ENCODE results near the gene MAGED2.
"Not testable (repeated sequence)": the region's sequence is repeated elsewhere in the genome, so short reads cannot be mapped to it uniquely, and the experiment has no call there.

Gene MAGED2, protein sequence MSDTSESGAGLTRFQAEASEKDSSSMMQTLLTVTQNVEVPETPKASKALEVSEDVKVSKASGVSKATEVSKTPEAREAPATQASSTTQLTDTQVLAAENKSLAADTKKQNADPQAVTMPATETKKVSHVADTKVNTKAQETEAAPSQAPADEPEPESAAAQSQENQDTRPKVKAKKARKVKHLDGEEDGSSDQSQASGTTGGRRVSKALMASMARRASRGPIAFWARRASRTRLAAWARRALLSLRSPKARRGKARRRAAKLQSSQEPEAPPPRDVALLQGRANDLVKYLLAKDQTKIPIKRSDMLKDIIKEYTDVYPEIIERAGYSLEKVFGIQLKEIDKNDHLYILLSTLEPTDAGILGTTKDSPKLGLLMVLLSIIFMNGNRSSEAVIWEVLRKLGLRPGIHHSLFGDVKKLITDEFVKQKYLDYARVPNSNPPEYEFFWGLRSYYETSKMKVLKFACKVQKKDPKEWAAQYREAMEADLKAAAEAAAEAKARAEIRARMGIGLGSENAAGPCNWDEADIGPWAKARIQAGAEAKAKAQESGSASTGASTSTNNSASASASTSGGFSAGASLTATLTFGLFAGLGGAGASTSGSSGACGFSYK

DNA sequence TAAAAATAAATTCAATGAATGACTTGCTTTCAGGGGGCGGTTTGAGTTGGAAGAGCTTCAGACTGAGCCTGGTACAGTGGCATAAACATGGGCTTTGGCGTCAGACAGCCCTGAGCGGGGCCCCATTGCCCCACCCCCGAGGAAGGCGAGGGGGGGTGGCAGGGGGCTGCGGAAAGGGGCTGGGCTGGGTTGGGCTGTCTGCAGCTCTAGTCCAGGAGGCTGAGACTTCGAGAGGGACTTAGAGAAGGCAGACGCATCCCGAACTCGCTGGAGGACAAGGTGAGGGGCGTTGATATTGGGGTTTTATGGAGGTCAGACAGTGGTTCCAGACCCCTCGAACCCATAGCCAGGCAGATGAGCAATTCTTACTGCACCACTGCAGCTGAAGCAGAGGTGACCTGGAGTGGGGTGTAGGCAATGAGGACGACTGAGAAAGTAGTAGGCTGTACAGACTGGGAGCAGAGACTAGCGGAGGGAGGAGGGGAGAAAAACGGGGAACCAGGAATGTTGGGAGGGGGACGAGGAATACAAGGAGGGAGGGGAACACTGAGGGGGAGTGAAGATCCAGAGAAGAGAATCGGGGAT, at the start of gene MAGED2:
Gene MAGED2, plus strand, starts transcription at position 222 of the 585 bp plus-strand sequence. CDS start 1,587 bp downstream, outside the sequence.
- no peak for DNase-seq (ENCODE audit: low read depth in 2 of 2)

DNA sequence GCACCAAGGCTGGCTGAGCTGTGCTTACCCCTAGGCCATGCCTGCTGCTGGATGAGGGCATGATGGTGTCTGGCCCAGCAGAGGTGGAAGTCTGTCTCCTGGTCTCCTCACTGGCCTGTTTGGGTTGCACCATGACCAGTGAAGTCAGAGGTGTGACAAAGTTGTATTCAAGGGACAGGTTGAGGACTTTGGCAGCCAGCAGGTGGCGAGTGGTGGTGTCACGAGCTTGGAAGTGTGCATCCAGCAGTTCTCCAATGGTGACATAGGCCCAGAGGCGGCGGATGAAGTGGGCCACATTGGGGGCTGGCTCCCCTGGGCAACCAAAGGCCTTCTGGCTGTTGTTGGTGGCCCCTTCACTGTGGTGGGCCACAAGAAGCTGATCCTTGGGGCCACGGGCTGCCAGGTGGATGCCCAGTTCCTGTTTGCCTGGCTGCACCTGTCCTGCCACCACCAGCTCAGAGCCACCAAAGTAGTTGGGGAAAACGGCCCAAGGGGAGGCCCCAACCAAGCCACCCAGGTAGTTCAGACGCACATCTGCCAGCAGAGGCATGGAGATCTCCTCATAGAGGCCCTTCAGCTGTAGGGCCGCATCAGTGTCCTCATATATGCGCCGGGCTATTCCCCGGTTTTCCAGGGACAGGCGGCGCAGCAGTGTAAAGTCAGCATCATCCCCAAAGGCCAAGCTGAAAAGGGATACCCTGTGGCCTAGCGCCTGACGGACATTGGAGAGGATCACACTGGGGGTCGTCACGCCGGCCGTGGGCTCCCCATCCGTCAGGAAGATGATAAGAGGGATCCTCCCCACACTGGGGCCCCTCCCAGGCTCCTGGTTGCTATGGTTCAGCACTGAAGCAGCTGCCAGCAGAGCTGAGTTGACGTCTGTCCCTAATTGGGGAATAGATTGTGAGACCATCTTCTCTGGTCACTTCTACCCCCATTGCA, 49.2 kb upstream of the MAGED2 start:
- no peak for DNase-seq (ENCODE audit: low read depth in 2 of 2)

DNA sequence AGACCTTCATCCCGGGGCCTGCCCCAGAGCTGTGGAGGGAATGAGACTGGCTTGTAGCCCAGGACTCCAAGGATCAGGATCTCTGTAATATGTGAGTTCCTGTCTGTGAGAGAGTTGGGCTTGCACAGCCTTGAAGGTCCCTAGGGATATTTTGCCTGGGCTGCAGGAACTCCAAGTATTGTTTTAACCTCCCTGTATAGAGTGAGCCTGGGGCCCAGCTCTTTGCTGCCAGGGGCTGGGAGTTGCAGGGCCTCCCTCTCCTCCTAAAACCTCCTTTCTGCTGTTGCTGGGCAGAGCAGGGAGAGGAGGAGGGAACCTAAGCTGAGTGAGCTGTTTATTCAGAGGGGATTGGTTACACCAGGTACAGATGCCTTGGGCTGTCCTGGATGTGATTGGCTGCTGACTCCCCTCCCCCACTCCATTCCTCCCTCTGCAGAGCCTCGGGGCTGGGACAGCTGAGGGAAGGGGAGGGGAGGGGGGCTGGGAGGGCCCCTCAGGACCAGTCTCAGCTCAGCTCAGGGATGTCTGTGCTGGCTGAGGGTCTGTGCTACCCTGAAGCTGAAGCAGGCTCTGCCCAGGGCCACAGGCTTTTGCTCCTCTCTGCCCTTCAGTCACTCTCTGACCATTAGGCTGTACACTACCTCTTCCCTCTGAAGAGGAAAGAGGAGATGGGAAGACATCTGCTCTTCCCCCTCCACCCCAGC, 33.0 kb upstream of the MAGED2 start:
- not testable (repeated sequence) for DNase-seq (ENCODE audit: low read depth in 2 of 2)

DNA sequence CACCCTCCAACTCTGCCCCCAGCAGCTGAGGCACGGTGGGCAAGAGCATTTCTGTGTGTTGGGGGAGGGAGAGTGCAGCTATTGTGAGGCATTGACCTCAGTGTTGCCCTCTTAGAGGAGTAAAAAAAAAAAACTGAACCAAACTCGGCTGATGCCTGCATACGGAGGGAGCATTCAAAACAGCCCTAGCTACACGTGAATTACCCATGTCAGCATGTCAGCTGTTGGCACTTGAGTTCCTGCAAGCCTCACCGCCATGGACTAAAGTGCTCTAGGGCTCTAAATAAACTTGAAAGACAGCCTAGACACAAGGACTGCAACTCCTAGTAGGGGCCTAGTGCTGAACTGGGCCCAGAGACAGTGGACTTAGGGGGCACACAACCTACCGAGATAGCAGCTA, 31.5 kb upstream of the MAGED2 start:
- no peak for DNase-seq (ENCODE audit: low read depth in 2 of 2)

DNA sequence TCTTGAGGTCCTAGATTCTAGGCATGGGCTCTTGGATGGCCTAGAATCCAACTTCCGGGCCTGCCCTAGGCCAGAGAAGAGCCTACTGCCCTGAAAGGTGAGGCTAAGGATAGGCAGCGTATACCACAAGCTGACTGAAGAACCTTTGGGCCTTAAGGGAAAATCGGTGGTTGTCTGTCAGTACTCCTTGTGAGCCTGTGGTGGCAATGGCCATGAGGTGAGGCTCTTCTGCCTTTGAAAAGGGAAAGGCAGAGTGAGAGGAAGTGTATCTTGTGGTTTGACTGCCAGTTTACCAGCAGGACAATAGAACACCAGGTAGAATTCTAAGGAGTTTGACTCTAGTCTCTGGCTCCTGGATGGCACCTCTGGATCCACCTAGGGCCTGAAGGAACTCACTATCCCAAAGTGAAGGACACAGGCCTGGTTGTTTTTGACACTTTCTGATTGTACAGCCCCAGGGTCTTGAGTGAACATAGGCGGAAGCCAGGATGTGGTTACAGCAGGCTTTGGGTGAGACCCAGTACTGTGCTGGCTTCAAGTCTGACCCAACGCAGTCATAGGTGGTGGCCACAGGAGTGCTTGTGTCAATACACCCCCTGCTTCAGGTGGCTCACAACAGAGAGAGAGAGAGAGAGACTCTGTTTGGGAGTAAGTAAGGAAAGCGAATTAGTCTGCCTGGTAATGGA, 30.4 kb upstream of the MAGED2 start:
- no peak for DNase-seq (ENCODE audit: low read depth in 2 of 2)

DNA sequence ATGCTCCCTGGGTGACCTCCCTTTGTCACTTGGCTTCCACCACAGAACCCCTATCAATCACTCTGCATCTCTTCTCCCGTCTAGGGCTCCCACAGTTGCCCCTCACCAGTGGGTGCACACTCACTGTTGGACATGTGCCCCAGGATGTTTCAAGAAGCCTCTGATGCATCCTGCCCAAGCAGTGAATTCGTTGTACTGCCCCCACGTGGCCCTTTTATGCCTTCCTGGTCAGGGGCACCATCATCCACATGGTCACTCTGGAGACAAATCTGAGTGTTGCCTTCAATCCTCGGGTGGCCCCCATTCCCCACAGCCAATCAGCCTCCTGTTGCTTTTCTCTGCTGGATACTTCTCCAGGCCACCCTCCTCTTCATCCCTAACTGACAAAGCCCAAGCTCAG, 21.6 kb upstream of the MAGED2 start:
- DNase-seq (ENCODE audit: low read depth in 2 of 2), result no peak

DNA sequence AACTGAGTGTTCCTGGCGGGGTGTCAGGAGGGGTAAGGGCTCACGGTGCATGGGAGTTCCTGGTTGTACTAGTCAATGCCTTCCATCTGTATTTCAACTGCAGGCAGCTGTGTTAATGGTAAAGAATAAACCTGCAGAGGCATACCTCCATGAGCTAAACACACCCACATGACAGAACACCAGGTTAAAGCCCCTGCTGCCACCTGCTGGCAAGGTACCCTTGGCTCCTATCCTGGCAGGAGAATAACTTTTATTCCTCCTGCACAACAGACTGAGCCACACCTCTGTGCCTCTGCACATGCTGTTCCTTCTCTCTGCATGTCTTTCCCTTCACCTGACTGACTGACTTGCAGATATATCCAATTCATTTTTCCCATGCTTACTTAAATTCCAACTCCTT, 20.6 kb upstream of the MAGED2 start:
- peak in 1 of 2 donors; percentile 15 for DNase-seq (ENCODE audit: low read depth in 2 of 2)

DNA sequence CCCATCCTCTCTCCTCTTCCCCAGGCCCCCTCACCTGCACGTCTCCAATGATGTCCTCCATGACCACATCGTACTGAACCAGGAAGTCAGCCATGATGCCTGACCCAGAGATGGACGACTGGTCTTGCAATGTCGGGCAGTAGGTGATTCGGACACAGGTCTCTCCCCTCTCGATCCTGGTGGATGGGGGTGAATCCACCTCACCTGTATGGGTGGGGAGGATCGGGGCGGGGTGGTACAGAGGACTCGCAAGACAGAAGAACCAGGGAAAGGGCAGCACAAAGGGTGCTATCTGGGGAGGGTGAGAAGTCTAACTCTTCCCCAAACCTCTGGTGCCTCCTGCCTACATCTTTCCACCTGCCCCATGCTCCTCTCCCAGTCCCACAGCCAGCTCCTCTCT, 19.1 kb upstream of the MAGED2 start:
- DNase-seq (ENCODE audit: low read depth in 2 of 2), result no peak

DNA sequence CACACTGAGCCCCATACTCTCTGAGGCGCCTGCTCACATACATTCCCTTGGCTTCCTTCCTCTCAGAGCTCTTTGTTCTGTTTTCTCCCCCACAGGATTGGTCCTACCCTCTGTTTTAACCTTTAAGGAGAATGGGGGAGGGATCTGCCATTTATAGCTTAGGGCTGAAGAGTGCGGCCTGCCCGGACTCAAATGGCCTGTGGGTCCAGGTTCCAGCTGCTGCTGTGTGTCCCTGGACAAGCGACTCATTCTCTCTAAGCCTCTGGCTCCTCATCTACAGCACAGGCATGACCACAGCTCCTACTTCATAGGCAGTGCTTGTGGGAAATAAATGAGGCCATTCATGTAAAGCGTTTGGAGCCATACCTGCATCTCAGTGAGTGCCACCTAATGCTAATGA, 18.1 kb upstream of the MAGED2 start:
- not testable (repeated sequence) for DNase-seq (ENCODE audit: low read depth in 2 of 2)

DNA sequence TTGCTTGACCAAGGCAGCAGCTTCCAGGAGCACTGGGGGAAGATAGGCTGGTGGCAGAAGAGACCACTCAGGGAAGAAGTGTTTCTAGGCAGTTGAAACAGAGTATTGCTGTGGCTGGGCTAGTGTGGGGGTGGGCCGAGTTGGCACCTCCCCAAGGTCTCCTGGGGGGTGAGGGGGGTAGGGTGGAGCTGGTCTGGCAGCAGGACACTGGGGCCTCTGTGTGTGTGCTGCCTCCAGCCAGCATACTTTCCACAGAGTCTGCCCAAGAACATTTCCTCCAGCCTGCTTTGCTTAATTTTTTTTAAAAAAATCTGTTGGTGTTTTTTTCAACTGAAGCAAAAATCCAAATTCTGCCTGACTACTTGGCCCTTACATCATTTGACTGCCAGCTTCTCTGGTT, 13.5 kb upstream of the MAGED2 start:
- no peak for DNase-seq (ENCODE audit: low read depth in 2 of 2)

DNA sequence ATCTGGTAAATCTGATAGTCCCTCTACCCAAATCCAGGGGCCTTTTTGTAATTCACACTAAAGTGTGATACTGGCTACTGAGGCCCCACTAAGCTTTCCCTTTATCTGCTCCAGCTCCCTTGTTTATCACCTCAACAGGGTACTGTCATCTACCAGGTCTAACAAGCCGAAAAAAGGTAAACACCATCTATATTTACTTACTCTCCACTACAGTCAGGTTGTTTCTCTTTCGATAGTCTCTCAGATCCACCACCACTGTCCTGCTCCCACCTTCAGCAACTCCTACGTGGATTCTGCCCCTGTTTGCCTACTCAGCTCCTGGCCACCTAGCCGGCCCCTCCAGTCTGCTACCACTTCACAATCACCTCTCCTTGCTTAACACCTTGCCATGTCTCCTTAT, 12.8 kb upstream of the MAGED2 start:
- no peak for DNase-seq (ENCODE audit: low read depth in 2 of 2)

DNA sequence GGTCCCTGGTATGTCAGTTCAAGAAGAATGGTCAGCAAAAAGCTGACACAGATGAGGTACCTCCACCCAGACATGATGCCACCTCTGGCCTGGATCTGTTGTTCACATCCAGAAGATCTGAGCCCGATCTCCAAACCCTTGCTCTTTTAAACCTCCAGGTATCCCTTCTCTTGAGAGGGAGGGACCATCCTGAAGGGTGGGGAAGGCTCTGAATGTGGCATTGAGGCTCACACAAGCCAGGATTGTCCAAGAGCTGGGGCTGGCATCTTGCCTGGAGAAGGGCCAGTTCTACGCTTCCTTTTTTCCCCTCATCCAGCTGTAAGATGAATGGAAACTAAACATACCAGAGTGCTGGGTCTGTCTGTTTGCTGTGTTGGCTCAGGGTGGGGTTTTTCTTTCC, 9.4 kb upstream of the MAGED2 start, which contains the start of gene ITIH6:
Gene ITIH6, minus strand, starts transcription at position 119 of the 400 bp plus-strand sequence. Its CDS starts 45 bp downstream, at position 74.
- DNase-seq (ENCODE audit: low read depth in 2 of 2), result no peak

DNA sequence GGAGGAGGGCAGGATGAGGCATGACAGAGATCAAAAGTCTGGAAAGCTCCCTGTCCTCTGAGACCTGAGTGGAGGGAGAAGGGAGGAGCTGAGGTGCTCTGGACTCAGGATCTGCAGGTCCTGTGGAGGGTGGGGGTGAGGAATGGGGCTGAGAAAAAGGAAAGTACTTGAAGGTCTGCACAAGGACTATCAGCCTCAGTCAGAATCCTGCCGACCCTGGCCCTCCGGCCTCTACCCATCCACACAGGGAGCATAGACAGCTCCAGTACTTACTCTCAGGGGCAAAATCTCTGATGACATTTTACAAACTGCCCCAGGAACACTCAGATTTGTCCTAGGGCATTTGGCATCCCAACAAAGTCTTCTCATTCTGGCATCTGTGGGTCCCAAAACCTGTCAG, 8.5 kb upstream of the MAGED2 start:
- DNase-seq (ENCODE audit: low read depth in 2 of 2), result no peak

DNA sequence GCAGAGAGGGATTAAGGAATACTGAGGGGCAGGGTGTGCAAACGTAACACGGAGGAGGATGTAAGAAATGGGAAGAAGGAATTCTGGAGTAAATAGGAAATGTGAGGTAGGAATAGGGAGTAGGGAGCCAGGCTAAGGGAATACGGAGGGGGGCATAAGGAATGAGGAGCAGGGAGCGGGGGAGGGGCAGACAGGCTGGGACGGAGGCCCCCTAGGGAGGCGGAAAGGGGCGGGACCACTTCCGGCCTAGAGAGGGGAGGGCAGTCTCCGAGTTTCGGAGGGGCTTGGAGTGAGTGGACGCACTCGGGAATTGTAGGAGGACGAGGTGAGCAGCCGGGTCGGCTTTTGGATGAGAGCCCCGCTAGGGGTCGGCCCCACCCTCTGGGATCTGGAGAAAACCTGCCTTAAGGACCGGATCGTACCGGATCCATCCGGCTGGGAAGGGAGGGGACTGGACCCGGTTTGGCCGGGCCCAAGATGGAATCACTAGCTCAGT, 612 bp downstream of the MAGED2 start:
- DNase-seq (ENCODE audit: low read depth in 2 of 2), result no peak

DNA sequence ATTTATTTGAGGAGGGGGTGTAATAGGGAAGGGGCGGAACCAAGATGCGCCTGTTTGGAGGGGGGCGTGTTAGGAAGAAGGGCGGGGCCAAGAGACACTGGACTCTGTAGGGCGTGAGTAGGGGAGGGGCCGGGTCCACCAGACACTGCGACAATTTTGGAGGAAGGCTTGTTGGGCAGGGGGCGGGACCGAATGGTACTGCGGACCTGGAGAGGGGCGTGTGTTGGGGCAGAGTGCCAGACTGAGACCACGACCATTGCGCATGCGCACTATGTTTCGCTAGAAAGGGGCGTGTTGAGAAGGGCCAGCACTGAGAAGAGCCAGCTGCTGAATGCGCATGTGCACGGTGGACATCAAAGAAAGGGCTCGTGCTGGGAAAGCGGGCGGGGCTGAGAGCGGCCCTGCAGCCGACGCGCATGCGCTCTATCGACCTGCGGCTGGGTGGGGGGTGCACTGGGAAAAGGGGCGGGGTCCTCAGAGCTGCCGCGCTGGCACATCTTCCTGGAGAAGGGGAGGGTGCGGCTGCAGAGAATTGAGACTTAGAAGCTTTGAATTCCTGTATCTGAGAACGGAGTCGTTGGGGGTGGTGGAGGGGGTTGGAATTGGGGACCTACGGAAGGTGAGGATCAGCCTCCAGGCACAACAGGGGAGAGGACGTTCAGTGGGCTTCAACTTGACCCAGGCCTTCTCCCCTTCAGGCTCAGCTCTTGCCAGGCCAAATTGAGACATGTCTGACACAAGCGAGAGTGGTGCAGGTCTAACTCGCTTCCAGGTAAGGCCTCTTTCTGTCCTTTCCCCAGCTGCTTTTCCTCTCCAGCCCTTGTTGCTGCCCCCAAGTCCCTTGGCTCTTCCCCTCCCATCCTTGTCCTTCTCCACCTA, 1.3 kb downstream of the MAGED2 start:
- DNase-seq (ENCODE audit: low read depth in 2 of 2), result peak; percentile 74 to 79

DNA sequence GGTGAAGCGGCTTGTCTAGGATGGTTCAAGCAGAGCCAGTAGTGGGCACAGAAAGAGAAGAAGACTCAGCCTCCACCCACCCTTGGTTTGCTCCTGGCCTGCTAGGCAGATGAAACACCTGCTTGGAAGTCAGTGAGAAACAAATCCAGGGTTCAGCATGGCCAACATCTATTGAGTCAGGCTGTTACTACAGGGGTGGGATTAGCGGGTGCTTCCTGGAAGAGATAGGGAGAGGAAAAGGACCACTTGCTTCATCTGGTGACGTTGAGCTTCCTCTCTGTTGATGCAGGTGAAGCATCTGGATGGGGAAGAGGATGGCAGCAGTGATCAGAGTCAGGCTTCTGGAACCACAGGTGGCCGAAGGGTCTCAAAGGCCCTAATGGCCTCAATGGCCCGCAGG, 3.0 kb downstream of the MAGED2 start:
- no peak for DNase-seq (ENCODE audit: low read depth in 2 of 2)

DNA sequence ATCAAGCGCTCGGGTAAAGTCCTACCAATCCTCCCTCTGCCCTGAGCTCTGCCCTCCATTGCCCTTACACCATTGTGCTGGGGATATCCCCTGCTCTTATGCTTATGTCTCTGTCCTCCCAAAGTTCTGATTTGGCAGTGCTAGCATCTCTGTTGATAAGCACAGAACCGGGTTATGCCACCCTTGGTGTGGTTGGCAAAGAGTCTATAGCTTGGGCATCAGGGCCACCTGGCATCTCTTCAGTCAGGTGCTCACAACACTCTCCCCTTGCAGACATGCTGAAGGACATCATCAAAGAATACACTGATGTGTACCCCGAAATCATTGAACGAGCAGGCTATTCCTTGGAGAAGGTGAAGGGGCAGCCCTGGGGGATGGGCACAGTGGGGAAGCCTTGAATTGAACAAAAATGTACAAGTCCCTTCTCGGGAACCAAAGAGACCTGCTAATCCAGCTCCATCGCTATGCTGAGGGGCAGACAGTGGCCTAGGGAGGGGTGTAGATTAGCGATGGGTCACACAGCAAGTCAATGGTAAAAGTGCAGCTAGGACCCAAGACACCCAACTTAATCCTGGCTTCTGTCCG, 3.8 kb downstream of the MAGED2 start:
- no peak for DNase-seq (ENCODE audit: low read depth in 2 of 2)

DNA sequence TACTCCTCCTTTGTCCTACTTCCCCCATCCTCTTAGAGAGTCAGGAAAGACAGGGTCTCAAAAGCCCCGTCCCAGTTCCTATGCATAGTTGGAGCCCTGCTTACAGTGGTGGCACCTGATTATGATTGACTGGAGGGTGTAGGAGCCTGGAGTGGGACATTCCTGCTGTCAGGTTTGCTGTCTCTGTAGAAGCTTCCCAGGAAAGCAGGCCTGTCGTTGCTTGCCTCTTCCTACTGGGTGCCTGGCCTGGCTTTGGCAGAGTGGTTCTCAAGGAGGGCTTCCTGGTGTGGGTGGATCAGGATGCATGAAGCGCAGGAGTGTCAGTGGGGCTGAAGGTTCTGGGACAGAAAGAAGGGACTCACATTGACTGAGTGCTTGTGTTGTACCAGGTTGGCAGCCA, 4.8 kb downstream of the MAGED2 start:
- no peak for DNase-seq (ENCODE audit: low read depth in 2 of 2)

DNA sequence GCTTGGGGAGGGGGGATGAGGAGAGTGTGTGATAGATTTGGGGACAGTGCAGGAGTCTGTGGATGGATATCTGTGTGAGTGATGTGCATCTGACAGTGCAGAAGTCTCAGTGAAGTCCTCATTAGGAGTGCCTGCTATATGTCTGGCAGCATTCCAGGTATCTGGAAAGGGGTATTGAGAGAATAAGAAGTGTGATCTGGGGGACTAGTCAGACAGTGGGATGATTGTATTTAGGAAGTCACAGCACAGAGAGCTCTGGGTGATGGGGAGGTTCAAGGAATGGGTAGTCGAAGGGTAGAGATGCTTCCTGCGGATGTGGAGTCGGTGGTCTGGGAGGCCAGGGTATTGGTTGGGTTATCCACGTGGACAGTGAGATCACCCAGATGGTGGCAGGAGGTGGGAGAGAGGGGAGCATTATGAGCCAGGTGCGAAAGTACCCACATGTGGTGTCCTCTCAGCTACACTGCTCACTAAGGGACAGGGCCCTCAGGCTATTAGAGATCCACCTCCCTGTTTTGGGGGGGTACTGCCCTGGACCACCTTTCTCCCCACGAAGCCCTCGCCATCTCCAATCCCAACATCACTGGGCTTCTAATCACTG, 9.8 kb downstream of the MAGED2 start:
- no peak for DNase-seq (ENCODE audit: low read depth in 2 of 2)

Measured in activated CD4-positive, alpha-beta T cell treated with anti-CD3 and anti-CD28 coated beads for 24 hours (primary cell).